H1 (cell line): ENCODE results near the gene TRIOBP. TPM values are rescaled to one million over a fixed set of nuclear protein-coding genes. Genes with fewer than 3 reads are reported as not detected.

Source experiments
- CTCF ChIA-PET: fragments of 300-600 bp; sonication (Branson Sonifier 250); formaldehyde crosslinking; loops from one replicate; lab custom pipeline; 2021; ENCODE audit not compliant: partially characterized antibody; lab: Charles Lee
- POLR2A ChIA-PET: fragments of 300-600 bp; sonication (Branson Sonifier 250); formaldehyde crosslinking; loops from one replicate; lab custom pipeline; 2021; ENCODE audit warnings: inconsistent platforms; ENCODE audit not compliant: partially characterized antibody; lab: Charles Lee
- DNase-seq, 2 experiments: peaks; one replicate each; pipeline versions ENCODE4 v3.0.0 to v3.0.0-alpha.2; 2010 to 2022; ENCODE audit warnings: low spot score in 2 of 2, low read depth in 1 of 2, mixed read lengths in 1 of 2
- FAIRE-seq: peaks from 2 replicates; lab custom pipeline; 2011; peaks lifted over from hg19 to GRCh38; lab: Jason Lieb, UNC
- H2AFZ ChIP-seq: 2 replicates; pipeline ENCODE4 v1.8.1; 2012; ENCODE audit warnings: low read length, inconsistent platforms
- H2AK5ac ChIP-seq: 2 replicates; pipeline ENCODE4 v1.6.1; 2013; ENCODE audit warnings: low read depth, low read length
- H2BK120ac ChIP-seq: replicated peaks from 2 replicates; pipeline ENCODE3; 2013; ENCODE audit warnings: low read depth, low read length, inconsistent platforms
- H2BK12ac ChIP-seq: 2 replicates; pipeline ENCODE4 v1.6.1; 2013; ENCODE audit warnings: low read depth, low read length
- H2BK15ac ChIP-seq: 2 replicates; pipeline ENCODE4 v1.6.1; 2013; ENCODE audit warnings: low read length
- H2BK20ac ChIP-seq: 2 replicates; pipeline ENCODE4 v1.6.1; 2013; ENCODE audit warnings: low read length
- H2BK5ac ChIP-seq: 2 replicates; pipeline ENCODE4 v1.6.1; 2013; ENCODE audit warnings: low read depth, low read length
- H3K14ac ChIP-seq: 2 replicates; pipeline ENCODE4 v1.6.1; 2013; ENCODE audit warnings: inconsistent platforms; ENCODE audit not compliant: insufficient read length
- H3K18ac ChIP-seq: 2 replicates; pipeline ENCODE4 v1.6.1; 2013; ENCODE audit warnings: low read length; ENCODE audit errors: extremely low read depth
- H3K23ac ChIP-seq: 2 replicates; pipeline ENCODE4 v1.6.1; 2013; ENCODE audit warnings: inconsistent platforms; ENCODE audit not compliant: insufficient read length
- H3K23me2 ChIP-seq: 2 replicates; pipeline ENCODE4 v1.6.1; 2013; ENCODE audit warnings: low read depth, low read length
- H3K27ac ChIP-seq: 2 replicates; pipeline ENCODE4 v1.6.1; 2011; ENCODE audit warnings: low read depth, low read length, inconsistent platforms
- H3K27me3 ChIP-seq, 4 experiments: replicated peaks in 1 of 4; 1 replicate in 1 of 4; 2 replicates in 3 of 4; pipeline versions ENCODE4 v1.6.1 to v1.8.1; 2011 to 2013; ENCODE audit warnings: low read length in 3 of 4, mild to moderate bottlenecking in 3 of 4, inconsistent platforms in 2 of 4, mixed read lengths in 2 of 4, moderate library complexity in 1 of 4; ENCODE audit not compliant: control insufficient read depth in 3 of 4, insufficient read depth in 3 of 4; ENCODE audit errors: extremely low read depth in 1 of 4
- H3K36me3 ChIP-seq, 4 experiments: 2 replicates each; pipeline versions ENCODE4 v1.6.1 to v1.8.1; 2011 to 2013; ENCODE audit warnings: mild to moderate bottlenecking in 4 of 4, low read length in 3 of 4, moderate library complexity in 2 of 4, control low read depth in 1 of 4, inconsistent platforms in 1 of 4; ENCODE audit not compliant: insufficient read depth in 4 of 4, control insufficient read depth in 2 of 4
- H3K4ac ChIP-seq: replicated peaks from 2 replicates; pipeline ENCODE3; 2013; ENCODE audit warnings: low read length, low read depth, mixed read lengths, inconsistent platforms; ENCODE audit not compliant: insufficient read length
- H3K4me1 ChIP-seq, 4 experiments: replicated peaks in 1 of 4; 1 replicate in 1 of 4; 2 replicates in 3 of 4; pipeline versions ENCODE4 v1.6.1 to v1.8.1; 2011 to 2013; ENCODE audit warnings: low read length in 3 of 4, inconsistent platforms in 2 of 4, mixed read lengths in 1 of 4; ENCODE audit not compliant: insufficient read depth in 4 of 4, control insufficient read depth in 3 of 4
- H3K4me2 ChIP-seq, 2 experiments: 2 replicates each; pipeline versions ENCODE4 v1.6.1 to v1.8.1; 2011 to 2013; ENCODE audit warnings: low read depth in 2 of 2, low read length in 2 of 2, control low read depth in 1 of 2, inconsistent platforms in 1 of 2, mild to moderate bottlenecking in 1 of 2; ENCODE audit not compliant: insufficient read depth in 1 of 2
- H3K4me3 ChIP-seq, 4 experiments: fragments of 200-600, 300-600 bp in 1 of 4; sonication (generic), shearing (Covaris generic), sonication (Bioruptor Twin) in 1 of 4; 2 replicates each; pipeline versions ENCODE4 v1.5.1 to v1.8.1; 2011 to 2016; ENCODE audit warnings: low read length in 4 of 4, low read depth in 3 of 4, control low read depth in 2 of 4, inconsistent platforms in 2 of 4, mild to moderate bottlenecking in 2 of 4, mixed read lengths in 1 of 4, moderate library complexity in 1 of 4; ENCODE audit not compliant: insufficient read depth in 2 of 4; ENCODE audit errors: extremely low read depth in 1 of 4
- H3K56ac ChIP-seq: replicated peaks from 2 replicates; pipeline ENCODE3; 2013; ENCODE audit warnings: low read depth, mild to moderate bottlenecking, mixed read lengths, low read length, inconsistent platforms; ENCODE audit not compliant: insufficient read length
- H3K79me1 ChIP-seq: 2 replicates; pipeline ENCODE4 v1.6.1; 2013; ENCODE audit warnings: low read depth, low read length, control low read depth
- H3K79me2 ChIP-seq, 2 experiments: 2 replicates each; pipeline versions ENCODE4 v1.6.1 to v1.8.1; 2012 to 2013; ENCODE audit warnings: low read length in 2 of 2, mild to moderate bottlenecking in 2 of 2, inconsistent platforms in 1 of 2; ENCODE audit not compliant: insufficient read depth in 2 of 2, control insufficient read depth in 1 of 2
- H3K9ac ChIP-seq, 4 experiments: replicated peaks in 1 of 4; 1 replicate in 1 of 4; 2 replicates in 3 of 4; pipeline versions ENCODE4 v1.6.1 to v1.8.1; 2011 to 2013; ENCODE audit warnings: low read depth in 3 of 4, low read length in 3 of 4, control low read depth in 2 of 4, mild to moderate bottlenecking in 2 of 4, moderate library complexity in 2 of 4, inconsistent platforms in 1 of 4; ENCODE audit errors: extremely low read depth in 1 of 4
- H3K9me3 ChIP-seq, 2 experiments: 2 replicates each; pipeline versions ENCODE4 v1.6.1 to v1.8.1; 2012 to 2013; ENCODE audit warnings: mild to moderate bottlenecking in 2 of 2, moderate library complexity in 2 of 2, control low read depth in 1 of 2, inconsistent platforms in 1 of 2, low read depth in 1 of 2, low read length in 1 of 2, mixed read lengths in 1 of 2; ENCODE audit not compliant: insufficient read depth in 2 of 2
- H4K20me1 ChIP-seq, 2 experiments: replicated peaks in 1 of 2; 2 replicates each; pipeline versions ENCODE3 to v1.8.1; 2011 to 2013; ENCODE audit warnings: inconsistent platforms in 2 of 2, low read length in 2 of 2, mild to moderate bottlenecking in 1 of 2; ENCODE audit not compliant: insufficient read depth in 2 of 2, control insufficient read depth in 1 of 2
- H4K5ac ChIP-seq: 2 replicates; pipeline ENCODE4 v1.6.1; 2013; ENCODE audit warnings: low read length, low read depth, mixed read lengths, inconsistent platforms; ENCODE audit not compliant: insufficient read length
- H4K8ac ChIP-seq: 2 replicates; pipeline ENCODE4 v1.8.0; 2013; ENCODE audit warnings: mild to moderate bottlenecking, moderate library complexity, low read length, inconsistent platforms; ENCODE audit not compliant: insufficient read depth; ENCODE audit errors: extremely low read depth
- H4K91ac ChIP-seq: replicated peaks from 2 replicates; pipeline ENCODE3; 2013; ENCODE audit warnings: low read length, mixed read lengths, inconsistent platforms; ENCODE audit not compliant: insufficient read length
- GTF2F1 ChIP-seq: IDR thresholded peaks from 2 replicates; pipeline ENCODE4 v1.6.1; 2012; ENCODE audit warnings: low read depth, low read length, improper control_type of control experiment, borderline replicate concordance
- HDAC2 ChIP-seq, 2 experiments: fragments of 300-600 bp in 1 of 2; sonication (generic) in 1 of 2; IDR thresholded peaks; 2 replicates each; pipeline ENCODE4 v1.6.1; 2011 to 2012; ENCODE audit warnings: low read depth in 2 of 2, low read length in 2 of 2, mild to moderate bottlenecking in 2 of 2, moderate library complexity in 2 of 2, borderline replicate concordance in 1 of 2, inconsistent platforms in 1 of 2
- JUND ChIP-seq: IDR thresholded peaks from 2 replicates; pipeline ENCODE4 v1.6.1; 2011; ENCODE audit warnings: mild to moderate bottlenecking, improper control_type of control experiment, low read length
- RFX5 ChIP-seq: IDR thresholded peaks from 2 replicates; pipeline ENCODE4 v1.6.1; 2011; ENCODE audit warnings: low read depth, low read length, improper control_type of control experiment, borderline replicate concordance
- WGBS, 2 experiments: shearing (Covaris generic) in 1 of 2; methylation state at CpG; one replicate each; pipeline versions ENCODE4 v1.1.6 to v1.1.7; 2013 to 2015; ENCODE audit warnings: low lambda C conversion rate in 2 of 2, mixed read lengths in 2 of 2, inconsistent platforms in 1 of 2, low coverage in 1 of 2, missing lambda C conversion rate in 1 of 2; ENCODE audit not compliant: insufficient replicate concordance in 2 of 2, insufficient coverage in 1 of 2, insufficient read length in 1 of 2; ENCODE audit errors: extremely low coverage in 1 of 2, missing lambda C conversion rate in 1 of 2; 5-methylcytosine and 5-hydroxymethylcytosine counted together
- polyA plus RNA-seq, 7 experiments: library from polyadenylated mRNA; depleted of rRNA in 3 of 7; stranded (reverse) in 5 of 7; unstranded in 2 of 7; fragments of >200 nt in 5 of 7; fragments of 200-250 nt in 2 of 7; gene quantifications; 1 replicate in 5 of 7; 2 replicates in 1 of 7; 4 replicates in 1 of 7; pipeline versions ENCODE4 v1.2.1 to v1.2.3, GENCODE V29; 2011 to 2013; ENCODE audit warnings: missing spikeins in 2 of 7, mixed read lengths in 2 of 7
- total RNA-seq: library from RNA; stranded (reverse); fragmentation: NEBNext Ultra II Directional; extraction: Animal tissue kit (Norgen Biotek cat#: 25700); gene quantifications from 2 replicates; pipeline ENCODE4 v1.2.1, GENCODE V29; 2021
- TF ChIP-seq, protein P1 (sequence below): IDR thresholded peaks from 2 replicates; pipeline ENCODE4 v1.6.1; 2011; ENCODE audit warnings: low read length, improper control_type of control experiment

The TRIOBP gene
- total and polyA plus RNA-seq, 2 of the 8 experiments (the other 6 are each of a cell fraction or from before 2014, with no cell fraction given) = 18.2 to 27.3 TPM

DNA sequence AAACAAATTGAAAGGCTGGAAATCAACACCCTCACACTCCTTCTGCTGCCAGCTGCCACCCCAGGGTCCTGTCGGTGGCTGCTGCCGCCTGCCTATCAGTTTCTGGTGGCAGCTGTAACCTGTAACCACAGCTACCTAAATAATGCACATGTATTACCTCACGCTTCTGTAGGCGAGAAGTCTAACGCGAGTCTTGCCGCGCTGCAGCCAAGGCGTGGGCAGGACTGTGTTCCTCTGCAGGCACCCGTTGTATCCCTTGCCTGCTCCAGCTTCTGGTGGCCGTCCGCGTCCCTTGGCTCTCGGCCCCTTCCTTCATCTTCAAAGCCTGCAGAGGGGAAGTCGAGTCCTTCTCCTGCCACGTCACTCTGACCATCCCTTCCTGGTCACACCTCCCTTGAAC, 66.8 kb downstream of the TRIOBP start:
- H2BK120ac ChIP-seq = no peak overlapping the region
- H3K56ac ChIP-seq = no peak overlapping the region
- peaks cover 5 to 6% of the 10 kb centered on the region in 2 experiments for H4K20me1 ChIP-seq
- no peaks in the 10 kb centered on the region for H3K79me2 ChIP-seq
- H2AFZ ChIP-seq = no peak overlapping the region
- H2BK5ac ChIP-seq = no peak overlapping the region
- DNase-seq (no peak), FAIRE-seq (no peak)
- no peak overlapping the region for H4K8ac ChIP-seq
- no peak overlapping the region for H3K9ac ChIP-seq
- H3K4me2 ChIP-seq = no peak overlapping the region
- no peaks in the 10 kb centered on the region for H3K4me1 ChIP-seq
- H2AK5ac ChIP-seq = no peak overlapping the region
- no peak overlapping the region for H3K27ac ChIP-seq
- WGBS, 2 experiments = 96% methylated on average over 16 of the region's 16 CpGs; no CpG with 5 or more reads in 1 of the 2 experiments
- CTCF ChIA-PET = interaction anchor here (1.0 to 1.4 kb wide), 3 partner anchors 16 to 96 kb away, joined by 3 to 8 read pairs (median 3); no protein-coding TSS in a partner anchor
- no peak overlapping the region for H3K23ac ChIP-seq
- no peaks in the 10 kb centered on the region for H3K9me3 ChIP-seq
- POLR2A ChIA-PET = interaction anchor here (0.6 to 2.1 kb wide), 8 partner anchors 7 to 59 kb away, joined by 3 to 7 read pairs (median 4); no protein-coding TSS in a partner anchor
- H2BK20ac ChIP-seq = no peak overlapping the region
- no peak overlapping the region for H3K4ac ChIP-seq
- peaks cover 2 to 23% (median 10%) of the 10 kb centered on the region in 4 experiments; a peak in 6 of 8 replicates for H3K36me3 ChIP-seq
- H3K79me1 ChIP-seq = no peaks in the 10 kb centered on the region
- no peak overlapping the region for H2BK15ac ChIP-seq
- H3K4me3 ChIP-seq = no peak overlapping the region
- no peak overlapping the region for H2BK12ac ChIP-seq
- no peak overlapping the region for H3K18ac ChIP-seq
- no peaks in the 10 kb centered on the region; a peak in 2 of 7 replicates for H3K27me3 ChIP-seq
- no peaks in the 10 kb centered on the region for H3K23me2 ChIP-seq
- no peak overlapping the region for H3K14ac ChIP-seq
- no peak overlapping the region for H4K5ac ChIP-seq
- no peak overlapping the region for H4K91ac ChIP-seq
- TF ChIP-seq RFX5 (no peak), HDAC2 (IDR thresholded peaks at IDR 0.05; ENCODE audit: borderline replicate concordance in 1 of 2, low read depth in 2 of 2, low read length in 2 of 2) (no peak), GTF2F1 (no peak), JUND (no peak)
- TF ChIP-seq, protein P1, sequence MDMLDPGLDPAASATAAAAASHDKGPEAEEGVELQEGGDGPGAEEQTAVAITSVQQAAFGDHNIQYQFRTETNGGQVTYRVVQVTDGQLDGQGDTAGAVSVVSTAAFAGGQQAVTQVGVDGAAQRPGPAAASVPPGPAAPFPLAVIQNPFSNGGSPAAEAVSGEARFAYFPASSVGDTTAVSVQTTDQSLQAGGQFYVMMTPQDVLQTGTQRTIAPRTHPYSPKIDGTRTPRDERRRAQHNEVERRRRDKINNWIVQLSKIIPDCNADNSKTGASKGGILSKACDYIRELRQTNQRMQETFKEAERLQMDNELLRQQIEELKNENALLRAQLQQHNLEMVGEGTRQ = no peak
